Measurements from ENCODE around the gene TNXB. TPM values are rescaled to one million over a fixed set of nuclear protein-coding genes. Genes with fewer than 3 reads are reported as not detected.
"Not testable (repeated sequence)": the region's sequence is repeated elsewhere in the genome, so short reads cannot be mapped to it uniquely, and the experiment has no call there.

The TNXB gene
- total RNA-seq, 1 donor from 2014 or later, result 13.7 TPM

- ATAC-seq; DNase-seq (ENCODE audit: low spot score): not testable (repeated sequence)
Measured at GRCh38 chr6:32007086-32007485, 102.1 kb downstream of the TNXB start.

GRCh38 chr6:32005991-32006529 is 103.1 kb downstream of the TNXB start:
- not testable (repeated sequence) for DNase-seq (ENCODE audit: low spot score); ATAC-seq

- peak; percentile 24 for ATAC-seq
- DNase-seq (ENCODE audit: low spot score), result peak; percentile 50
Measured at GRCh38 chr6:32005538-32005880, 103.6 kb downstream of the TNXB start.

GRCh38 chr6:32004864-32005537 is 104.1 kb downstream of the TNXB start:
- DNase-seq (ENCODE audit: low spot score); ATAC-seq: not testable (repeated sequence)

- peak; percentile 4 for ATAC-seq
- DNase-seq (ENCODE audit: low spot score), result peak; percentile 45
Measured at GRCh38 chr6:32004393-32004792, 104.7 kb downstream of the TNXB start.

- ATAC-seq; DNase-seq (ENCODE audit: low spot score): not testable (repeated sequence)
Measured at GRCh38 chr6:32003301-32003700, 105.8 kb downstream of the TNXB start.

- ATAC-seq, result peak; percentile 64
- not testable (repeated sequence) for DNase-seq (ENCODE audit: low spot score)
Measured at GRCh38 chr6:32002546-32003268, 106.4 kb downstream of the TNXB start.

- ATAC-seq; DNase-seq (ENCODE audit: low spot score): not testable (repeated sequence)
Measured at GRCh38 chr6:31996385-31996784, 112.8 kb downstream of the TNXB start.

- DNase-seq (ENCODE audit: low spot score); ATAC-seq: not testable (repeated sequence)
Measured at GRCh38 chr6:31994421-31994820, 114.7 kb downstream of the TNXB start.

Other genes with a start within 250 kb of the TNXB start
- 20.1 TPM for gene NEU1, start 246.5 kb downstream of the TNXB start, total RNA-seq
- 0.86 TPM for gene SLC44A4, start 230.3 kb downstream of the TNXB start, total RNA-seq
- gene EHMT2, start 211.6 kb downstream of the TNXB start, total RNA-seq, result 15.7 TPM
- 0.86 TPM for gene ZBTB12, start 207.3 kb downstream of the TNXB start, total RNA-seq
- 451 TPM for gene C2, start 181.6 kb downstream of the TNXB start, total RNA-seq
- 1,916 TPM for gene CFB, start 163.2 kb downstream of the TNXB start, total RNA-seq
- 15.3 TPM for gene NELFE, start 150.4 kb downstream of the TNXB start, total RNA-seq
- 50.2 TPM for gene SKIC2, start 150.2 kb downstream of the TNXB start, total RNA-seq
- gene DXO, start 137.2 kb downstream of the TNXB start, total RNA-seq, result 15.5 TPM
- 2,044 TPM for gene C4A, start 127.3 kb downstream of the TNXB start, total RNA-seq
- gene C4B, start 94.5 kb downstream of the TNXB start, total RNA-seq, result 2,468 TPM
- 9.0 TPM for gene CYP21A2, start 70.9 kb downstream of the TNXB start, total RNA-seq
- 31.7 TPM for gene ATF6B, start 18.9 kb upstream of the TNXB start, total RNA-seq
- gene FKBPL, start 20.9 kb upstream of the TNXB start, total RNA-seq, result 2.2 TPM
- gene PRRT1, start 42.6 kb upstream of the TNXB start, total RNA-seq, result 0.38 TPM
- gene PPT2, start 44.8 kb upstream of the TNXB start, total RNA-seq, result 15.6 TPM
- 6.3 TPM for gene EGFL8, start 55.3 kb upstream of the TNXB start, total RNA-seq
- 32.4 TPM for gene AGPAT1, start 66.7 kb upstream of the TNXB start, total RNA-seq
- gene RNF5, start 69.1 kb upstream of the TNXB start, total RNA-seq, result 57.3 TPM
- 6.0 TPM for gene AGER, start 74.9 kb upstream of the TNXB start, total RNA-seq
- 26.7 TPM for gene PBX2, start 80.9 kb upstream of the TNXB start, total RNA-seq
- gene GPSM3, start 83.3 kb upstream of the TNXB start, total RNA-seq, result 5.1 TPM
- gene NOTCH4, start 114.7 kb upstream of the TNXB start, total RNA-seq, result 9.6 TPM